MG63 (cell line): ENCODE data around the gene ATXN2L. TPM values are rescaled to one million over a fixed set of nuclear protein-coding genes. Genes with fewer than 3 reads are reported as not detected.
"Not testable (repeated sequence)": the region's sequence is repeated elsewhere in the genome, so short reads cannot be mapped to it uniquely, and the experiment has no call there.

Experiments
- DNase-seq: peaks from one replicate; pipeline ENCODE4 v3.0.0-alpha.2; 2020
- H3K27me3 ChIP-seq: fragments of 250-450 bp; sonication (Bioruptor Pico); 2 replicates; pipeline ENCODE4 v1.5.1; 2020; ENCODE audit warnings: mild to moderate bottlenecking, moderate library complexity
- H3K36me3 ChIP-seq: fragments of 250-450 bp; sonication (Bioruptor Pico); 2 replicates; pipeline ENCODE4 v1.5.1; 2020; ENCODE audit warnings: mild to moderate bottlenecking, moderate library complexity
- H3K4me3 ChIP-seq: fragments of 250-450 bp; sonication (Bioruptor Pico); 2 replicates; pipeline ENCODE4 v1.5.1; 2020; ENCODE audit warnings: mild to moderate bottlenecking, moderate library complexity
- H3K9me3 ChIP-seq: fragments of 250-450 bp; sonication (Bioruptor Pico); 2 replicates; pipeline ENCODE4 v1.5.1; 2020; ENCODE audit warnings: mild to moderate bottlenecking, moderate library complexity
- total RNA-seq: library from RNA; depleted of rRNA; stranded (reverse); fragments of >200 nt; shearing (Covaris generic); gene quantifications from 2 replicates; pipeline ENCODE4 v1.2.3, GENCODE V29; 2014; ENCODE audit warnings: low replicate concordance; rRNA removed

The ATXN2L gene
- total RNA-seq, 1 experiment from 2014 or later, result 18.7 TPM

DNA sequence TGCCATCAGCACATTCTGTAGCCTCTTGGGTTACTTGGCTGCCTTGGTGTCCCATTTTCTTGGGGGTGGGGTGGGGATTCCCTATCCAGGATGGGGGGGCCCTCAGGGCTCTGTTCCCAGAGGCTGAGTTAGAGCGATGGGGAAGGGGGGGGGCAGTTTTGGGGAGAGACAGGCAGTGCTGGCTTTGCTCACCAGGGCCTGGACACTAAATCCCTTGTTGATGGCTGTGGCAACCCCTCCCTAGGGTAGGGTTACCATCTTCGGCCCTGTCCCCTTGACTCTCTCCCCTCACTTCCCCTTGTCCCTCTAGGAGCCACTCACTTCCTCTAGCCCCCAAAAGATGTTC lies 54.8 kb downstream of the ATXN2L start:
- DNase-seq, result no peak
- no peaks in the 10 kb centered on the region for H3K27me3 ChIP-seq
- no peaks in the 10 kb centered on the region for H3K9me3 ChIP-seq
- no peak overlapping the region for H3K4me3 ChIP-seq
- H3K36me3 ChIP-seq, result peaks cover 20% of the 10 kb centered on the region

DNA sequence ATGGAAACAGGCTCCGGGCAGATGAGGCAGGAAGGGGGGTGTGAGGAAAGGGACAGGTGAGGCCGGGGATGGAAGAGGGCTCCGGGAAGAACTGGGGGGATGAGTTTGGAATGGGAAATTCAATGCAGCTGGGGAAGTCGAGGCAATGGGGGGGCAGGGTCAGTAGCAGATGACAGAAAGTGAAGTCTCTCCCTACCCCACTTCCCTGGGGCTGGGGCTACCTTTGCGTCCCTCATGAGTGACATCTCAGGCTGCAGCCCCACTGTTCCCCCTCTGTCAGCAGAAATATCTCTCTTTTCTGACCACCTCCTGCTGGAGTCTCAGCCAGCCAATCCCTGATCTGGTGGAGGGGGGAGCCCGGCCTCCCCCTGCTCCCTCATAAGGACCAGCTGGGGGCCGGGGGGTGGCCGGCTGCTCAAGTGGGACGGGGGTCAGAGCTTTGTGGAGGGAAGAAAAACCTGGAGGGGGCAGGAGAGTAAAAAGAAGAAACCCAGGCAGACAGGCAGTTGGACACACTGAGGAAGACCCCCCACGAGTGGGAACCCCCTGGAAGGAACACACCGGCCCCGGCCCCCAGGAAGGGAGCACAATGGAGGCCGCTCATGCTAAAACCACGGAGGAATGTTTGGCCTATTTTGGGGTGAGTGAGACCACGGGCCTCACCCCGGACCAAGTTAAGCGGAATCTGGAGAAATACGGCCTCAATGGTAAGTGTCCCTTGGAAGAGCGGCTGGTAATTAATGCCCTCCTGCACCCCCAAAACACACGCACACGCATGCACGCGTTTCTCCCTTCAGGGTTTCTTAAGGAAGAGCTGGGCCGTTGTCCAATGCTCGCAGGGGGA lies 55.5 kb downstream of the ATXN2L start, which contains the start of gene ATP2A1:
Gene ATP2A1, plus strand, starts transcription at position 406 of the 844 bp plus-strand sequence. Its CDS starts 184 bp downstream, at position 590.
- Histone ChIP-seq H3K4me3 (peak within 1 kb of the TSS; percentile 64), H3K36me3 (peaks cover 13% of the 10 kb centered on the region), H3K27me3 (no peaks in the 10 kb centered on the region), H3K9me3 (no peaks in the 10 kb centered on the region)
- DNase-seq, result no peak

DNA sequence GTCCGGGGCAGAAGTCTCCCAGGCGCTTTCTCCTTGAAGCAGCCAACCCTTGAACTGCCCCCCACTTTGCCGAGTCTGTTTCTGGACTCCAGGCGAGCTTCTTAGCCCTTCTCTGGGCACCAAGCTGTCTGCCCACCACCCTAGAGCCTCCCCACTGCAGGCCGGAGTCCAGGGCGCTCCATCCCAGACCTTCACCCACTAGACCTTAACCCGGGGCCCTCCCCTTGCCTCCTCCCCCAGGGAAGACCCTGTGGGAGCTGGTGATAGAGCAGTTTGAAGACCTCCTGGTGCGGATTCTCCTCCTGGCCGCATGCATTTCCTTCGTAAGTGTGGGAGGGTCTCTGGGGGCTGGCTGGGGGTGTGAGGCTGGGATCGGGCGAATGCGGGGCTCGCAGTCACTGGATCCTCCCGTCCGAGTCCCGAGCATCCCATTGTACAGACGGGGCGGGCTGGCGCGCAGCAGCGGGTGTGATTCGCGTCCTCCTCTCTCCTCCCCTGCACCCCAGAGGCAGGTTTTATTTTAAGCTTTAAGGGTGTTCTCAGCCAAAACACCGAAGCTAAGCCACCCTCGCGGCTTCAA lies 56.6 kb downstream of the ATXN2L start:
- DNase-seq, result no peak
- Histone ChIP-seq H3K27me3 (no peaks in the 10 kb centered on the region), H3K9me3 (no peaks in the 10 kb centered on the region), H3K4me3 (peak overlapping the region; percentile 64), H3K36me3 (peaks cover 3% of the 10 kb centered on the region)

DNA sequence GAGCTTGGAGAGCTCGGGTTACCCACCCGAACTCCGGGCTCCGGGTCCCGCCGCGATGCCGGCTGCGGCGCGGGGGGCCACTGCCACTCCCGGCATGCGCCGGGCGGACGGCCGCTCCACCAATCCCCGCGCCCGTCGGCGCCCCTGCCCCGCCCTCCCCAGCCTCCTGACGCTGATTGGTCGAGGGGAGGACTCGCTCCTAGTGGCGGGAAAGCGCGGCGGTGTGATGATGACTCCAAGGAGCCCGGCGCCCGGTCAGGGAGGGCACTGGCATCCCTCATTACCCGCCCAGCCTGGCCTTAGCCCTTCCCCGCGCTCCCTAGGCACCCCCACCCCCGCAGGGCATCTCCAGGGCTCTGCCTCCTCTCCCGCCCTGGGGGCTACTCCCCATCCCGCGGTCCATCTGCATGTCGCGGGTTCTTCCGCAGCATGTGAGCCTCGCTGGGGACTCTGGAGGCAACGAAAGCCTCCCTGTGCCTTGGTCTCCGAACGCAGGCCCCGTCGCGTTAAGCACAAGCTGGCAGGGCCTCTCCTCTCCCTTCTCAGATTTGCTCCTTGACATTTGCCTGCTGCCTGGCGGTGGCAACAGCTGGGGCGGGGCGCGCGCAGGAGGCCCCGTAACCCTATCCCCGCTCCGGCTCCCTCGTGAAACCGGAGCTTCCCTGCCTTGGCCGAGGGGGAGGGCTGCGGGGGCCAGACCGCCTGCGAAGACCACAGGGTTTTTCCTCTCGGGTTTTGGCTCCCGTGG lies 57.2 kb downstream of the ATXN2L start:
- Histone ChIP-seq H3K36me3 (no peaks in the 10 kb centered on the region), H3K4me3 (peak overlapping the region; percentile 64), H3K27me3 (no peaks in the 10 kb centered on the region), H3K9me3 (no peaks in the 10 kb centered on the region)
- DNase-seq, result peak; percentile 95

DNA sequence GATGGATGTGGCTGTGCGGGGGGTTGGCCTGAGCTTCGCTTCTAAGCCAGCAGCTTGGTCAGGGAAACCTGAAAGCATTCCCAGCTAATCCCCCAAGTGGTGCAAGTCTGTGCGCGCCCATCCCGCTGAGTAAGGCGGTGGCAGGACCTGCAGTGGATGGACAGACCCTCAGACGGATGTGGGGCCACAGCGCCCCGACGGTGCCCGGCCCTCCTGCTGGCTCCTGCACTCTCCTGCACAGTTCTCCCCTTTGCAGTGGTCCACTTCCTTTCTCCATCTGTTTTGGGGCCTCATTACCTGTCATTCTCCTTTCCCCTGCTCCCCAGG lies 57.8 kb downstream of the ATXN2L start:
- Histone ChIP-seq H3K9me3 (no peaks in the 10 kb centered on the region), H3K36me3 (no peaks in the 10 kb centered on the region), H3K27me3 (no peaks in the 10 kb centered on the region), H3K4me3 (peak overlapping the region; percentile 64; the same call in 1 of the 2 replicates)
- DNase-seq, result no peak

DNA sequence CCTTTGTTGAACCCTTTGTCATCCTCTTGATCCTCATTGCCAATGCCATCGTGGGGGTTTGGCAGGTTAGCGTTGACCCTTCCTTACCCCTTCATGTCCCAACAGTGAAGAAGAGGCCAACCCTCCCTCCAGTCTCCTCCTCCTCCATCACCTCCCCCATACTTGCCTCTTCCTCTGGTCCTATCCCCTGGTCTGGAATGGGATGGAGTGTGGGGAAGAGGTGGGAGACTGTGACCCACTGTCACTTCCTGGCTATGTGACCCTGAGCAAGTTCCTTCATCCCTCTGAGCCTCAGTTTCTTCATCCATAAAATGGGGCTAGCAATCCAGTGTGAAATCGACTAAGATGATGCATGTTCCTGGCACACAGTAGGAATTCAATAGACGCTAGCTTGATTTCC lies 58.2 kb downstream of the ATXN2L start:
- Histone ChIP-seq H3K4me3 (no peak overlapping the region), H3K27me3 (no peaks in the 10 kb centered on the region), H3K36me3 (no peaks in the 10 kb centered on the region), H3K9me3 (no peaks in the 10 kb centered on the region)
- no peak for DNase-seq

DNA sequence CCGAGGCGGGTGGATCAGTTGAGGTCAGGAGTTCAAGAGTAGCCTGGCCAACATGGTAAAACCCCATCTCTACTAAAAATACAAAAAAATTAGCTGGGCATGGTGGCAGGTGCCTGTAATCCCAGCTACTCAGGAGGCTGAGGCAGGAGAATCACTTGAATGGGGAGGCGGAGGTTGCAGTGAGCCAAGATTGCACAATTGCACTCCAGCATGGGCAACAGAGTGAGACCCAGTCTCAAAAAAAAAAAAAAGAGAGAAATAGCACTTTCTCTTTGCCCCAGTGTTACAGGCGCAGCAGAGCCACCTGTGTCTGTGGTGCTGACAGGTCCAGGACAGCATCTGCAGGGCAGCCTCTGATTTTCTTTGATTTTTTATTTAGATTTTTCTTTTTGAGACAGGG lies 58.8 kb downstream of the ATXN2L start:
- not testable (repeated sequence) for H3K36me3 ChIP-seq, H3K9me3 ChIP-seq, DNase-seq, H3K4me3 ChIP-seq, H3K27me3 ChIP-seq

DNA sequence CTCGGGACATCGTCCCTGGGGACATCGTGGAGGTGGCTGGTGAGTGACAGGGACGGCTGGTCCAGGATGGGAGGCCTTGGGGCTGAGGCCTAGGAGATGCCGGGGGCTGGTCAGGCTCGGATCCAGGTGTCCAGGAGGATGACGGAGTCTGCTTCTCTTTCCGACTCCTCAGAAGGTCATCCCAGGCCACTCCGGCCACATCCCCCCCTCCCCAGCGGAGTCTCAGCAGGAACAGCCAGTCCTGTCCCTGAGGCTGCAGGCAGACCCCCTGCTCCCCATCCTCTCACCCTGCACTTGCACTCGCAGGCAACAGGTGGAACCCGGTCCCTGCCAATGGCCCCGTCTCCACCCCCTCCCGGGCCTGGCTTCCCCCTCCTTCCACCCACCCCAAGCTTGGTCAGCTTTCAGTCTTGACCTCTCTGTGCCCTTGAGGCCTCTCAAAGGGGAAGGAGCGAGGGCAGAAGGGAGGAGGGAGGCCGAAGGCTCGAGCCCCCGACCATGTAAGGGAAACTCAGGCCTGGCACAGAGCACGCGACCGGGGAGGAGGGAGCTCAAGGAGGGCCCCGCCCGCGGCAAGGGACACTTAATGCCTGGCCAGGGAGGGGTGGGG lies 59.9 kb downstream of the ATXN2L start:
- H3K36me3 ChIP-seq, result no peaks in the 10 kb centered on the region
- H3K9me3 ChIP-seq, result no peaks in the 10 kb centered on the region
- no peak overlapping the region for H3K4me3 ChIP-seq
- no peak for DNase-seq
- H3K27me3 ChIP-seq, result no peaks in the 10 kb centered on the region

DNA sequence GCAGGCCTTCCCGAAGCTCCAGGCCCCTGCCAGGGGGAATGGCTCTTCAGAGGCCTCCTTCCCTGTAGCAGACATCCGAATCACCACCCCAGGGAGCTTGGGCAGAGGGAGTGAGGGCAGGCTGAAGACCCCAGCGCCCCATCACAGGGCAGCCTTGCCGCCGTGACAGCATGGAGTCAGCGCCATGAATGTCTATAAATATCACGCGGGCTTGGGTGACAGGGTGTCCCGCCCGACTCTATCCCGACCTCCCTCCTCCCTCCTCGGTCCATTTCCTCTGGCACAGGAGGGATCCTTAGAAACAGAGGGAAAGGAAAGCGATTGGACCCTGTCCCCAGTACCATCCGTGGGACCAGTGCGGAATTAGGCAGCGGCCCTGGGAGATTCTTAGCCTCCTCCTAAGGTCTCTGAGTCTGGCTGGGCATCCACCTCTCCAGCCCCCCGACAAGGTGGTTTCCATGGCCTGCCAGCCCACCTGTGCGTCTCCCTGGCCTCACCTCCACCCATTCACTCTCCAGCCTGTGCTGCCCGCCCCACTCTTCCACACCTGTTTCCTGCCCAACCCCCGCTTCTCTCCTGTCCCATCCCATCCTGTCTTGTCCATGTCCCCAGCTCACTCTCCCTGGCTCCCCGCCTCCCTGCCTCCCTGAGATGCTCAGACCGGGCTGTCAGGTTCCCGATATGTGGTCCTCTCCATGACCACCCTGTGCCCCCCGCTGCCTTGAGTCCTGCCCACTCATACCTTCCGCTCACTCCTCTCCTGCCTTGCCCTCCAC lies 60.6 kb downstream of the ATXN2L start:
- no peak overlapping the region for H3K4me3 ChIP-seq
- no peak for DNase-seq

DNA sequence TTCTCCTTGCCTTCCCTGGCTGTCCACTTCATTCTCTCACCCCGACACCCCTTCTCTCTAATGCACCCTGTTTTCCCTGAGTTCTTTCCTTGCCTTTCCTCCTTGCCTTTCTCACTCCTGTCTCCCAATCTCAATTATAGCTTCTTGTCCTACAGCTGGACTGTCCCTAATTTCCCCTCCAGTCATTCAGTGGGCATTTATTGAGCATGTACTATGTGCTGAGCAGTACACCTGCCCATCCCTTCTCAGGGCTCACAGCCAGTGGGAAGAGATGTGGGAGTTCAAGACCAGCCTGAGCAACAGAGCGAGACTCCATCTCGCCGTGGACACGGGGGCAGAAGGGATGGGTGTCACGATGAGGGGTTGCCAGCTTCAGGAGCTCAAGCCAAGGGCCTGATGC lies 61.2 kb downstream of the ATXN2L start:
- H3K36me3 ChIP-seq, result no peaks in the 10 kb centered on the region
- no peak overlapping the region for H3K4me3 ChIP-seq
- no peaks in the 10 kb centered on the region for H3K27me3 ChIP-seq
- no peak for DNase-seq
- no peaks in the 10 kb centered on the region for H3K9me3 ChIP-seq

More for the DNA sequence above, 60.6 kb downstream of the ATXN2L start:
- no peaks in the 10 kb centered on the region for H3K9me3 ChIP-seq
- H3K36me3 ChIP-seq, result no peaks in the 10 kb centered on the region
- no peaks in the 10 kb centered on the region for H3K27me3 ChIP-seq

Other genes starting within 250 kb of the ATXN2L start
- not detected in 2 replicates for gene SULT1A2, start 225.9 kb upstream of the ATXN2L start, total RNA-seq
- gene SULT1A1, start 213.0 kb upstream of the ATXN2L start, total RNA-seq, result 0.12 and 2.3 TPM in 2 replicates
- not detected in 2 replicates for gene NPIPB8, start 184.9 kb upstream of the ATXN2L start, total RNA-seq
- 471 and 698 TPM in 2 replicates for gene EIF3C, start 111.5 kb upstream of the ATXN2L start, total RNA-seq
- gene NPIPB9, start 71.2 kb upstream of the ATXN2L start, total RNA-seq, result 0.46 TPM in 1 of 2 replicates, not detected in the other
- gene TUFM, start 23.3 kb downstream of the ATXN2L start, total RNA-seq, result 136 and 169 TPM in 2 replicates
- gene SH2B1, start 40.8 kb downstream of the ATXN2L start, total RNA-seq, result 18.4 and 21.0 TPM in 2 replicates
- 0.10 TPM in 1 of 2 replicates, not detected in the other for gene ATP2A1, start 55.5 kb downstream of the ATXN2L start, total RNA-seq
- gene RABEP2, start 102.2 kb downstream of the ATXN2L start, total RNA-seq, result 75.5 and 86.2 TPM in 2 replicates
- not detected in 2 replicates for gene CD19, start 109.0 kb downstream of the ATXN2L start, total RNA-seq
- 11.4 and 21.3 TPM in 2 replicates for gene NFATC2IP, start 127.9 kb downstream of the ATXN2L start, total RNA-seq
- gene SPNS1, start 151.8 kb downstream of the ATXN2L start, total RNA-seq, result 35.5 and 37.5 TPM in 2 replicates
- not detected in 2 replicates for gene LAT, start 162.1 kb downstream of the ATXN2L start, total RNA-seq